Raji (cell line): Measurements from ENCODE around the gene SRRM1.

Experiments
- POLR2A ChIP-seq: IDR thresholded peaks from 2 replicates; pipeline ENCODE4 v1.6.1; 2011; ENCODE audit warnings: low read depth, low read length, control low read depth; ENCODE audit not compliant: insufficient read depth

SRRM1 gene

GRCh38 chr1:24664507-24665033, 21.5 kb downstream of the SRRM1 start:
- TF ChIP-seq POLR2A = no peak

- no peak for TF ChIP-seq POLR2A
Measured at GRCh38 chr1:24666794-24667193, 23.7 kb downstream of the SRRM1 start.

GRCh38 chr1:24673341-24673740, 30.2 kb downstream of the SRRM1 start:
- TF ChIP-seq POLR2A = no peak

- no peak for TF ChIP-seq POLR2A
Measured at GRCh38 chr1:24679725-24680124, 36.6 kb downstream of the SRRM1 start.

DNA sequence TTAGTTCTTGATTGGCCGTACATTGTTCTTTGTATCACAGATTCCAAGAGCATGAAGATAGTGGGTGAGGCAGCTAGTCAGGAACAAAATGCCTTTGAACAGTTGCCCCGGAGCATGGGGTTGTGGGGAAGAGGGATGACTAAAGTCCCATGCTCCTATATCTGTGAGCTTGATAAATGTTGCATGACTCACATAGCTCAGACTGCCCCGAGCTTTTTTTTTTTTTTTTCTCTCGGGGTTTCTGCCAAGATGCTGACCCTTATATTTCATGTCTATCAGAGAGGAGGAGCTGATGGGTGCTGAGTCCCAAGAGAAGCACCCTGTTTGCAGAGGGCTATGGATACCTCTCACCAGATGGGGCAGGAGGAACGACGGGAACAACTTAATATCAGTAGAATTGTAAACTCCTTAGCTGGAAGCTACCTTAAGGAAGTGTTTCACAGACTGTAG, 40.6 kb downstream of the SRRM1 start:
- no peak for TF ChIP-seq POLR2A

- no peak for TF ChIP-seq POLR2A
Measured at GRCh38 chr1:24688033-24688432, 44.9 kb downstream of the SRRM1 start.

- TF ChIP-seq POLR2A = no peak
Measured at GRCh38 chr1:24688621-24689195, 45.6 kb downstream of the SRRM1 start.

GRCh38 chr1:24691051-24691450, 47.9 kb downstream of the SRRM1 start:
- TF ChIP-seq POLR2A = no peak

- TF ChIP-seq POLR2A = no peak
Measured at GRCh38 chr1:24692351-24692980, 49.4 kb downstream of the SRRM1 start.

- no peak for TF ChIP-seq POLR2A
Measured at GRCh38 chr1:24693827-24694379, 50.8 kb downstream of the SRRM1 start.

DNA sequence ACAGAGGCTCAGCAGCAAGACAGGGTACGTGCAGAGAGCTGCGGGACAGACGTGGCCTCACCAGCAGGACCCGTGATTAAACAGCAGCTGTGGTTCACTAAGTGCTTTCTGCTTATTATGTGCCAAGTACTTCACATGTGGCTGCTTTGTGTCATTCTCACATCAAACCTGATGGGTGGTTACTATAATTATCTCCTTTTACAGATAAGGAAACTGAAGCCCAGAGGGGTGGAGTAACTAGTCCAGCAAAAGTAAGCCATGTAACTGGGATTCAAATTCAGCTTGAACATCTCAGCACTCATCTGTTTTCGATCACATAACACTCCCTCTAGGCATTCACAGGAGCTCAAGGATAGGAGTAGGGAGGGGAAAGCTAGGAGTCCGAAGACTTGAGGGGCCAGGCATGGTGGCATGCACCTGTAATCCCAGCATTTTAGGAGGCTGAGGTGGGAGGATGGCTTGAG, 51.3 kb downstream of the SRRM1 start:
- no peak for TF ChIP-seq POLR2A

DNA sequence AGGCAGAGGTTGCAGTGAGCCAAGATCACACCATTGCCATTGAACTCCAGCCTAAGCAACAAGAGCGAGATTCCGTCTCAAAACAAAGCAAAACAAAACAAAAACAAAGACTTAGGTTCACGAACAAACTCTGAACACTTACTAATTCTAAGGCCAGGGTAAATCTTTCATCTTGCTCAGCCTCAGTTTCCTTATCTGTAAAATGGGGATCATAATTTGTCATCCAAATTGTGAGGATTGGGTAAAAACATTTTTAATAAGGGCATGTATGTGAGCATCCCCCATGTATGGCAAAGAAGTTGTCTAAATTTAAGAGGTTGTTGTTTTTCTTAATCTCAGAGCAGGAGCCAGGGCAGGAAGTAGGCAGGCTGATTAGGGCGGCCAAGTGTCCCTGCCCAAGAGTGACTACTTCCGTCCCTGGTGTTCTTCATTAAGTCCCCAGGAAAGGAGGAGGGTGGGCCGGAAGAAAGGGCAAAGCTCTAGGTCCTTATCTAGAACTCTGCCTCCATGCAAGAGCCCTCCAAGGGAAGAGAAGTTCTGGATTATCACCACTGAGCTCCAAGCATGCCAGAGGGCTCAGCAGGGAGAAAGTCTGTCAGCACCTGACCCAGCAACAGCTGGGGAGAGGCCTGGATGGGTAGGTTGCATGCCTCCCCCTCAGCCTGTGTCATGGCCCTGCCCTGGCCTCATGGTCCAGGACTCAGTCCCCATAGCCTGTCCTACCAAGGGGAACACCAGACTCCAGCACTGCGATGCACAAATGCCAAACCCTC, 52.3 kb downstream of the SRRM1 start:
- 0 out of 2 replicates have a peak, but pooled peaks have one; percentile 40 for TF ChIP-seq POLR2A

DNA sequence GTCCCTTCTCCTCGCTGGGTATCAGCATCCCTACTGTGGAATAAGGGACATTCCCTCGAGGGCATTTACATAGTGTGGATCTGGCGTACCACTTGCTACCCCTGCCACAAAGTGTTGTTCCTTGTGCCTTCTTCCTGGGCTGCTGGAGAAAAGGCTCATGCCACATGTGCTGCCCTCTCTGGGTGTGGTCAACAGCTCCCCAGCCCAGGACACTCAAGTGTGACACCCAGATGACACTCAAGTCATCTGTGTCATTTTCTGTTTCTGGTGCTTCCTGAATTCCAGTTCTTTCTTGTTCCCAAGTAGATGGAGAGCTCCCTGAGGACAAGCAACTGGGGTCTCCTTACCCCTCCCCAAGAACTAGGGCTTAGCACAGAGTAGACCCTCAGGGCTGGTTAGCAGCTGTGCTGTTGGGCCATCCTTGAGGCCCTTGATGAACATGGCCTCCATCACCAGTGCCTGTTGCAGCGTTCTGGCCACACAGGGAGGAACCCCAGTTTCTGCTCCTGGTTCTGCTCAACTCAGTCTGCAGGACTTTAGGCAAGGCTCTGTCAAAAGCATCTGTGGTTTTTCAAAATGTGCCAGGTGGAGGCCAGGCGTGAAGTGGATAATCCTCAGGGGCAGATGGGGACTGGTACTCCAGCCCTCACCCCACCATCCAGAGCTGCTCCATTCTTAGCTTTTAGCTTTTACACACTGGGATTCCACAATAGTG, 53.1 kb downstream of the SRRM1 start:
- no peak for TF ChIP-seq POLR2A

DNA sequence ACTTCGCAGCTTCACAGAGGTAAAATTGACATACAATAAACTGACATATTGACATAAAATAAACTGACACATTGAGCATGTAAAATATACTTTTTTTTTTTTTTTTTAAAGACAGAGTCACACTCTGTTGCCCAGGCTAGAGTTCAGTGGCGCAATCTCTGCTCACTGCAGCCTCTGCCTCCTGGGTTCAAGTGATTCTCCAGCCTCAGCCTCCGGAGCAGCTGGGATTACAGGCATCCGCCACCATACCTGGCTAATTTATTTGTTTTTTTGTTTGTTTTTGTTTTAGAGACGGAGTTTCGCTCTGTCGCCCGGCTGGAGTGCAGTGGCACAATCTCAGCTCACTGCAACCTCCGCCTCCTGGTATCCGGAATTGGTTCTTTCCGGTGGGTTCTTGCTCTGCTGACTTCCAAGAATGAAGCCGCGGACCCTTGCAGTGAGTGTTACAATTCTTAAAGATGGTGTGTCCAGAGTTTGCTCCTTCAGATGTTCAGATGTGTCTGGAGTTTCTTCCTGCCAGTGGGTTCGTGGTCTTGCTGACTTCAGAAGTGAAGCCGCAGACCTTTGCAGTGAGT, 53.7 kb downstream of the SRRM1 start:
- TF ChIP-seq POLR2A = no peak
